Stimulated activated CD4-positive, alpha-beta T cell treated with anti-CD3 and anti-CD28 coated beads, Interleukin-12 subunit alpha, Interleukin-12 subunit beta, amount 100 ng/mL, for 48 hours (primary cell): ENCODE measurements around the gene BTC.
"Not testable (repeated sequence)": the region's sequence is repeated elsewhere in the genome, so short reads cannot be mapped to it uniquely, and the experiment has no call there.

ENCODE experiments used
- DNase-seq, 3 donors: peaks; one replicate each; pipeline ENCODE4 v3.0.0-alpha.2; 2020; ENCODE audit warnings: low read depth in 2 of 3, low spot score in 1 of 3

Gene BTC

GRCh38 chr4:74758551-74759145 lies 35.7 kb downstream of the BTC start:
- no peak for DNase-seq

- no peak for DNase-seq
Observed at GRCh38 chr4:74757136-74757535, 37.2 kb downstream of the BTC start.

- DNase-seq = no peak
Observed at GRCh38 chr4:74755486-74755885, 38.8 kb downstream of the BTC start.

DNA sequence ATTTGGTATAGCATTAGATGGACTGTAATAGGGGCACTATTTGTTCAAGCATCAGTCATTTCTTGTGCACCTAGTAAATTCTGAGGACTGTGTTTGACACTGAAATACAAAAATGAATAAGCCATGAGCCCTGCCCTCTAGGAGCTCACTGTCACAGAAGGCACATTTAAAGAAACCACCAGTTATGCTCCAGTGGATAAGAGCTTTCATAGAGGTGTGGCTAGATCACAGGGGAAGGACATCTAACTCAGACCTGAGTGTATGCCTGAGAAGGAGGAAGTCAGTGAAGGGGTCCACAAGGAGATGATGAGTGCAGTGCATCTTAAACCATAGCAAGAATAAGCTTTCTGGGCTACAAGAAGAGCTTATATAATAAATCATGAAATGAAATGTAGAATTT lies 40.1 kb downstream of the BTC start:
- no peak for DNase-seq

GRCh38 chr4:74752798-74753197 lies 41.5 kb downstream of the BTC start:
- DNase-seq = no peak

GRCh38 chr4:74751856-74752255 lies 42.5 kb downstream of the BTC start:
- DNase-seq = no peak

- DNase-seq = no peak
Observed at GRCh38 chr4:74751247-74751646, 43.1 kb downstream of the BTC start.

DNA sequence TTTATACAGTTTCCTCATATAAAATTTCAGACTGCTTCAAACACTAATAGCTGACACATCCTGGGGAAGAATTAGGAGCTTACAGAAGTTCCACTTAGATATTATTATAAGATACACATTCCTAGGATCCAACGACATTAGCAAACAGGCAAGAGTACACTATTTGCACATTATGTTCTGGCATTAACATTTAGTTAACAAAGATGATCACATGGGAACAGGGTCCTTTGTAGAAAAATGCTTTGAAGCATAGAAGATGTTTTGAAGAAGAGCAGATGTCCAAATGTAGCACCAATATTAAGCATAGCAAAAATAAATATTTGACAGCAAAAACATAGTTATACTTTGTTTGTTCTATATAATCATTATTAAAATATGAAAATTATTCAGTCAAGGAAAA lies 52.1 kb downstream of the BTC start:
- DNase-seq = no peak

DNA sequence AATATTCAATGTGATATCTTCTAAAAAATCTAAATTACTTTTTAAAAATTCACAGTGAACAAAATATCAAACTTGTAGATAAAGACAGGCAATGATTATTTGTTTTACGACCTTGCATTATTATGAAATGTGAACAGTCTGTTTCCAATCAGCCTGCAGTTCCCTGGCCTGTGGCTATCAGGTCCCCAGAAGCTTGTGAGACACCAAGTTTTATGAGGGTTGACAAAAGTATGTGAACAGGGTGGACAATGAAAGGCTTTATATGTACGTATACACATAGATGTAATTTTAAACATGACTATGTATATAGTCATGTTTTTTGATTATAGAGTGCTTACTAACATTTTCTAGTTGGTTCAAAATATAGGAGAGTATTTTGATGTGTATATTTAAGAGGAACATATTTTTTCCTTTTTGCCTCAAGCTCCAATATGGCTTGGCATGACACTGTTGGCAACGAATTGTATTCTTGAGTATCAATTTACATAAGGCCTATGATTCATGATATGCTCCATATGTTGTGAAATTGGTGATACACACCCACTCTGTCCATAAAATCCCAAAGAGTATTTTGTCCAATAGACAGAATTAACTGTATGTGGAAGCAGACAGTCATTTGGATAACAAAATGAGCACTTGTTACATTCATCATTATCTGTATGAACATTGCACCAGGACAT lies 55.7 kb downstream of the BTC start:
- DNase-seq = no peak

GRCh38 chr4:74734995-74735394 lies 59.3 kb downstream of the BTC start:
- DNase-seq = no peak

GRCh38 chr4:74733756-74734155 lies 60.6 kb downstream of the BTC start:
- DNase-seq = no peak

- DNase-seq = no peak
Observed at GRCh38 chr4:74724979-74725378, 69.3 kb downstream of the BTC start.

DNA sequence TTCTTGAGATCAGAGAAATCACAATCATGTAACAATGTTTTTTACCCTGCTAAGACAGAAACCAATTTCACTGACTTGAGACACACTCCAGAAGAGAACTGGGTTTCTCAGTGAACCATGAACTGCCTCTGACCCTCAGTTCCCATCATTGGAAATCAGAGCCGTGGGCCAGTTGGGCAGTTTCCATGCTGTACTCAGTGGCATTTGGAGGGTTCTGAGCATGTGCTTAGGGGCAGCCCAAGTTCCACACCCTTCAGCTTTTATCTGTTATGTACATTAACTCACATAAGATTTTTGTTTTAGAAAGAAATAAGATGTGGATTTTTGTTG lies 77.9 kb downstream of the BTC start:
- no peak for DNase-seq

DNA sequence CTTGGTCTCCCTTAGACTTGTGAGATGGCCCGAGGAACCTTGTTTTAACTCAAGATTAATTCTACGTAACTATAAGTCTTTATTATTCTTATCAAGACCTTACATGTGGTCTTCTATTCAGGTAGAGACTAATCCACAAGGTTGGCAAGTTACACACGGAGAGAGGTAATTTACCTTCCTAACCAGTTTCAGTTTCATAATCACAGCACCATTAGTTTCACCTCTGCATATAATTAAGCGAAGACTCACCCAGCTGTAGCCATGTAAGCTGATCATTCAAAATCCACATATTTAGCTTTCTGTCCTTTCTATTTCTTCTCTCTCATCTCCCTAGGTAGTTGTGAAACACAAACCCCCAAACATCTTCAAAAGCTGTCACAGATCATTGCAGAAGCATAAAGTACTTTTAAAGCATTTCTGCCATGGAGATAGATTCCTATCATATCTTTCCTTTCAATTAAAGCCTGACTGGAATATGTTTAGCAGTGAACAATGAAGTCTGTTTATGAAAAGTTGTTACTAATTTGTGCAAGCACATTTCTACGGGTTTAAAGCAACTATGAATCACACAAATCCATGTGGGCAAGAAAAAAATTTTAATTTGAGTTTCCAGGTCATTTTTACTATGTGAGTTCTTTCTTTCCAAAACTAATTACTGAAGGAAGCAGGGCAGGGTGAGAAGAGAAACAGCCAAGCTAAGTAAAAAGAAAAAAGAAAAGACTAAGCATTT lies 78.5 kb downstream of the BTC start:
- DNase-seq = no peak

DNA sequence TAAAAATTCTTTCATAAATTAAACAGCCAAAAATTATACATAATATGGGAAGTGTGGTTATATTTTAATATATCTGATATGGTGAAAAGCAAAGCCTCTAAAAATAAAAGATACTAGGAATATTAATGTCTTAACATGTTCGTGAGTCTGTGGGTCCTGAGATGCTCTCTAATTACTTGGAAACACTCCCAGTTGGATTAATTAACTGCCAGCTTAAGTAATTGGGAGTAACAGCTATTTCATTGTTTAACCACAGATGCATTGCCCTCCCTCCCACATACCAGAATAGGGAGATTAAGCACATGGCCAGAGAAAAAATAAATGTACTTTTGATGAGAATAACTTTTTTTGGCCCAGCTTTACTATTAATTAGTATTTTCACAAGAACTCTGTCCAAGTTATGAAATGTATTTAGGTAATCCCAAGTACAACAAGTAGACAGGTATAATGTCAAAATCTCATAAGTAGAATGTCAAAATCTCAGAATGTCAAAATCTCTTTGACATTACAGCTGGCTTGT lies 79.7 kb downstream of the BTC start:
- no peak for DNase-seq

DNA sequence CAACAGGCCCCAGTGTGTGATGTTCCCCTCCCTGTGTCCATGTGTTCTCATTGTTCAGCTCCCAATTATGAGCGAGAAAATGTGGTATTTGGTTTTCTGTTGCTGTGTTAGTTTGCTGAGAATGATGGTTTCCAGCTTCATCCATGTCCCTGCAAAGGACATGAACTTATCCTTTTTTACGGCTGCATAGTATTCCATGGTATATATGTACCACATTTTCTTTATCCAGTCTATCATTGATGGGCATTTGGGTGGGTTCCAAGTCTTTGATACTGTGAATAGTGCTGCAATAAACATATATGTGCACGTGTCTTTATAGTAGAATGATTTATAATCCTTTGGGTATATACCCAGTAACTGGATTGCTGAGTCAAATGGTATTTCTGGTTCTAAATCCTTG lies 86.2 kb downstream of the BTC start:
- DNase-seq = not testable (repeated sequence)
